ENCODE measurements around the gene SIAH1. TPM values are rescaled to one million over a fixed set of nuclear protein-coding genes. Genes with fewer than 3 reads are reported as not detected.

SIAH1 gene
- total and polyA plus RNA-seq, 2 experiments from 2014 or later: 38.8 to 45.5 TPM

GRCh38 chr16:48361540-48362144 lies 23.6 kb downstream of the SIAH1 start:
- H3K27ac ChIP-seq: no peak overlapping the region
- H3K4me1 ChIP-seq (ENCODE audit: insufficient read depth): peaks cover 17% of the 10 kb centered on the region
- no peak overlapping the region for H3K4me3 ChIP-seq
- no peak overlapping the region for H2AFZ ChIP-seq
- no peaks in the 10 kb centered on the region for H3K27me3 ChIP-seq
- WGBS (ENCODE audit: low lambda C conversion rate, missing lambda C conversion rate): 97% methylated on average over 12 of the region's 12 CpGs
- H3K79me2 ChIP-seq: peaks cover 97% of the 10 kb centered on the region
- peaks cover 70% of the 10 kb centered on the region for H4K20me1 ChIP-seq (ENCODE audit: insufficient read depth, poor library complexity, severe bottlenecking)
- TF ChIP-seq EZH2 (IDR thresholded peaks at IDR 0.05; ENCODE audit: borderline replicate concordance) (no peak), EZH2phosphoT487 (IDR thresholded peaks at IDR 0.05; ENCODE audit: low read depth, severe bottlenecking, unreplicated experiment) (no peak), CTCF (IDR thresholded peaks at IDR 0.05; ENCODE audit: poor library complexity) (no peak)
- no peak overlapping the region for H3K4me2 ChIP-seq
- peaks cover 5% of the 10 kb centered on the region for H3K36me3 ChIP-seq (replicated peaks; ENCODE audit: insufficient read depth, low read depth)
- H3K9me2 ChIP-seq (replicated peaks; ENCODE audit: insufficient read depth): no peaks in the 10 kb centered on the region
- DNase-seq (ENCODE audit: low spot score): no peak
- H3K9me3 ChIP-seq (ENCODE audit: low read depth): no peaks in the 10 kb centered on the region

- Histone ChIP-seq H3K27ac (no peak overlapping the region), H3K27me3 (no peaks in the 10 kb centered on the region), H4K20me1 (ENCODE audit: insufficient read depth, poor library complexity, severe bottlenecking) (peaks cover 66% of the 10 kb centered on the region), H3K79me2 (peaks cover 95% of the 10 kb centered on the region), H3K9me3 (ENCODE audit: low read depth) (no peaks in the 10 kb centered on the region), H3K4me1 (ENCODE audit: insufficient read depth) (peaks cover 16% of the 10 kb centered on the region), H3K9me2 (replicated peaks; ENCODE audit: insufficient read depth) (no peaks in the 10 kb centered on the region), H3K4me2 (no peak overlapping the region), H3K36me3 (replicated peaks; ENCODE audit: insufficient read depth, low read depth) (peaks cover 5% of the 10 kb centered on the region), H2AFZ (no peak overlapping the region), H3K4me3 (no peak overlapping the region)
- WGBS (ENCODE audit: low lambda C conversion rate, missing lambda C conversion rate): 95% methylated on average over 3 of the region's 3 CpGs
- DNase-seq (ENCODE audit: low spot score): no peak
- TF ChIP-seq EZH2 (IDR thresholded peaks at IDR 0.05; ENCODE audit: borderline replicate concordance) (no peak), EZH2phosphoT487 (IDR thresholded peaks at IDR 0.05; ENCODE audit: low read depth, severe bottlenecking, unreplicated experiment) (no peak), CTCF (IDR thresholded peaks at IDR 0.05; ENCODE audit: poor library complexity) (no peak)
These were observed 24.2 kb downstream of the SIAH1 start for GRCh38 chr16:48361012-48361411.

GRCh38 chr16:48359983-48360382 lies 25.2 kb downstream of the SIAH1 start:
- WGBS (ENCODE audit: low lambda C conversion rate, missing lambda C conversion rate): 91% methylated on average over 2 of the region's 2 CpGs
- Histone ChIP-seq H3K4me3 (no peak overlapping the region), H3K9me3 (ENCODE audit: low read depth) (no peaks in the 10 kb centered on the region), H3K36me3 (replicated peaks; ENCODE audit: insufficient read depth, low read depth) (peaks cover 5% of the 10 kb centered on the region), H4K20me1 (ENCODE audit: insufficient read depth, poor library complexity, severe bottlenecking) (peaks cover 63% of the 10 kb centered on the region), H3K27ac (no peak overlapping the region), H3K4me1 (ENCODE audit: insufficient read depth) (peaks cover 11% of the 10 kb centered on the region), H3K27me3 (no peaks in the 10 kb centered on the region), H3K9me2 (replicated peaks; ENCODE audit: insufficient read depth) (no peaks in the 10 kb centered on the region), H3K79me2 (peaks cover 98% of the 10 kb centered on the region), H2AFZ (no peak overlapping the region), H3K4me2 (no peak overlapping the region)
- TF ChIP-seq CTCF (IDR thresholded peaks at IDR 0.05; ENCODE audit: poor library complexity) (no peak), EZH2phosphoT487 (IDR thresholded peaks at IDR 0.05; ENCODE audit: low read depth, severe bottlenecking, unreplicated experiment) (no peak), EZH2 (IDR thresholded peaks at IDR 0.05; ENCODE audit: borderline replicate concordance) (no peak)
- DNase-seq (ENCODE audit: low spot score): no peak

Measured in hepatocyte (in vitro differentiated cells).